ENCODE results near the gene MED25. TPM values are rescaled to one million over a fixed set of nuclear protein-coding genes. Genes with fewer than 3 reads are reported as not detected.

MED25 gene
- polyA plus RNA-seq, 1 of the 3 experiments (the other 2 are of a cell fraction), result 30.2 TPM

DNA sequence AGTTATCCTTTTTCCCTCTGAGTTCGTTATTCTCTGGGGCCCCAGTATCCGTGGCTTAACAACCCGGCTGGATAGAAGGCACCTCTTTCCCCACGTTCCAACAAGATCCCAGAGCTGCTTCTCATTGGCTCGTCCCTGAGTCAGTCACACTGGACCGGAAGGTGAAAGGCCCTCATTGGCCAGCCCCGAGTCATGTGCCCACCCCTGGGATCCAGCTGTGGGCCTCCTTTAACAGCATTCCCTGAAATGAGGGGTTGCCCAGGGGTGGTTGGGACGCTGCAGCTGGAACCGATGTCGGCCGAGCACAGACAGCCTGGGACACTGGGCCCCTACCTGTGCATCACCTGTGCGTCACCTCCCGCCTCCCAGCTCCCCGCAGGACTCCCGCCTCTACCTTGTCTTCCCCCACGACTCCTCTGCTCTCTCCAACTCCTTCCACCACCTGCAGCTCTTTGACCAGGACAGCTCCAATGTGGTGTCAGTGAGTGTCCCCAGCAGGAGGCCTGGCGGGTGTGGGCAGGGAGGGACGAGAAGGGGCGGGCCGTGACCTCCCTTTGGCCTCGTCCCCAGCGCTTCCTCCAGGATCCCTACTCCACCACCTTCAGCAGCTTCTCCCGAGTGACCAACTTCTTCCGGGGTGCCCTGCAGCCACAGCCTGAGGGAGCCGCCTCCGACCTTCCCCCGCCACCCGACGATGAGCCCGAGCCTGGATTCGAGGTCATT lies 63.7 kb downstream of the MED25 start:
- Histone ChIP-seq H3K9me2 (no peaks in the 10 kb centered on the region), H3K79me2 (ENCODE audit: insufficient read depth) (peaks cover 19% of the 10 kb centered on the region), H3K9ac (no peak overlapping the region), H3F3A (replicated peaks; ENCODE audit: insufficient read depth) (peaks cover 10% of the 10 kb centered on the region), H4K20me1 (ENCODE audit: insufficient read depth) (no peaks in the 10 kb centered on the region), H3K4me1 (ENCODE audit: control insufficient read depth in 1 of 2, insufficient read depth in 2 of 2, low read depth in 1 of 2, low read length in 1 of 2) (peaks cover 7 to 11% of the 10 kb centered on the region in 2 experiments; a peak in 2 of 4 replicates), H3K27ac (ENCODE audit: low read depth in 2 of 2, low read length in 1 of 2) (no peak overlapping the region), H3K36me3 (replicated peaks in 1 of 2; ENCODE audit: control insufficient read depth in 1 of 2, insufficient read depth in 2 of 2, low read length in 1 of 2) (peaks cover 41 to 56% of the 10 kb centered on the region in 2 experiments), H2AFZ (ENCODE audit: low read depth) (no peak overlapping the region), H3K9me3 (no peaks in the 10 kb centered on the region), H3K4me2 (no peak overlapping the region), H3K27me3 (ENCODE audit: insufficient read depth) (no peaks in the 10 kb centered on the region), H3K4me3 (ENCODE audit: low read depth in 2 of 2, low read length in 1 of 2) (no peak overlapping the region)
- TF ChIP-seq FOSL2 (IDR thresholded peaks at IDR 0.05; ENCODE audit: borderline replicate concordance, low read depth), result no peak
- no peak for TF ChIP-seq SIN3A (IDR thresholded peaks at IDR 0.05; ENCODE audit: borderline replicate concordance, low read depth, low read length)
- TF ChIP-seq MXI1 (IDR thresholded peaks at IDR 0.05; ENCODE audit: low read depth, low read length), result no peak
- TF ChIP-seq RCOR1 (IDR thresholded peaks at IDR 0.05; ENCODE audit: low read length), result no peak
- TF ChIP-seq TCF12 (IDR thresholded peaks at IDR 0.05), result no peak
- TF ChIP-seq, protein P1, sequence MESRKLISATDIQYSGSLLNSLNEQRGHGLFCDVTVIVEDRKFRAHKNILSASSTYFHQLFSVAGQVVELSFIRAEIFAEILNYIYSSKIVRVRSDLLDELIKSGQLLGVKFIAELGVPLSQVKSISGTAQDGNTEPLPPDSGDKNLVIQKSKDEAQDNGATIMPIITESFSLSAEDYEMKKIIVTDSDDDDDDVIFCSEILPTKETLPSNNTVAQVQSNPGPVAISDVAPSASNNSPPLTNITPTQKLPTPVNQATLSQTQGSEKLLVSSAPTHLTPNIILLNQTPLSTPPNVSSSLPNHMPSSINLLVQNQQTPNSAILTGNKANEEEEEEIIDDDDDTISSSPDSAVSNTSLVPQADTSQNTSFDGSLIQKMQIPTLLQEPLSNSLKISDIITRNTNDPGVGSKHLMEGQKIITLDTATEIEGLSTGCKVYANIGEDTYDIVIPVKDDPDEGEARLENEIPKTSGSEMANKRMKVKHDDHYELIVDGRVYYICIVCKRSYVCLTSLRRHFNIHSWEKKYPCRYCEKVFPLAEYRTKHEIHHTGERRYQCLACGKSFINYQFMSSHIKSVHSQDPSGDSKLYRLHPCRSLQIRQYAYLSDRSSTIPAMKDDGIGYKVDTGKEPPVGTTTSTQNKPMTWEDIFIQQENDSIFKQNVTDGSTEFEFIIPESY (IDR thresholded peaks at IDR 0.05; ENCODE audit: borderline replicate concordance, low read depth), result no peak
- TF ChIP-seq, protein P2, sequence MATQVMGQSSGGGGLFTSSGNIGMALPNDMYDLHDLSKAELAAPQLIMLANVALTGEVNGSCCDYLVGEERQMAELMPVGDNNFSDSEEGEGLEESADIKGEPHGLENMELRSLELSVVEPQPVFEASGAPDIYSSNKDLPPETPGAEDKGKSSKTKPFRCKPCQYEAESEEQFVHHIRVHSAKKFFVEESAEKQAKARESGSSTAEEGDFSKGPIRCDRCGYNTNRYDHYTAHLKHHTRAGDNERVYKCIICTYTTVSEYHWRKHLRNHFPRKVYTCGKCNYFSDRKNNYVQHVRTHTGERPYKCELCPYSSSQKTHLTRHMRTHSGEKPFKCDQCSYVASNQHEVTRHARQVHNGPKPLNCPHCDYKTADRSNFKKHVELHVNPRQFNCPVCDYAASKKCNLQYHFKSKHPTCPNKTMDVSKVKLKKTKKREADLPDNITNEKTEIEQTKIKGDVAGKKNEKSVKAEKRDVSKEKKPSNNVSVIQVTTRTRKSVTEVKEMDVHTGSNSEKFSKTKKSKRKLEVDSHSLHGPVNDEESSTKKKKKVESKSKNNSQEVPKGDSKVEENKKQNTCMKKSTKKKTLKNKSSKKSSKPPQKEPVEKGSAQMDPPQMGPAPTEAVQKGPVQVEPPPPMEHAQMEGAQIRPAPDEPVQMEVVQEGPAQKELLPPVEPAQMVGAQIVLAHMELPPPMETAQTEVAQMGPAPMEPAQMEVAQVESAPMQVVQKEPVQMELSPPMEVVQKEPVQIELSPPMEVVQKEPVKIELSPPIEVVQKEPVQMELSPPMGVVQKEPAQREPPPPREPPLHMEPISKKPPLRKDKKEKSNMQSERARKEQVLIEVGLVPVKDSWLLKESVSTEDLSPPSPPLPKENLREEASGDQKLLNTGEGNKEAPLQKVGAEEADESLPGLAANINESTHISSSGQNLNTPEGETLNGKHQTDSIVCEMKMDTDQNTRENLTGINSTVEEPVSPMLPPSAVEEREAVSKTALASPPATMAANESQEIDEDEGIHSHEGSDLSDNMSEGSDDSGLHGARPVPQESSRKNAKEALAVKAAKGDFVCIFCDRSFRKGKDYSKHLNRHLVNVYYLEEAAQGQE (IDR thresholded peaks at IDR 0.05; ENCODE audit: low read depth, low read length), result no peak
- TF ChIP-seq FOXM1 (IDR thresholded peaks at IDR 0.05; ENCODE audit: low read depth), result no peak
- no peak for TF ChIP-seq POLR2AphosphoS5 (IDR thresholded peaks at IDR 0.05; ENCODE audit: low read depth, low read length)
- no peak for TF ChIP-seq GABPA (IDR thresholded peaks at IDR 0.05; ENCODE audit: low read depth)
- TF ChIP-seq ELF1 (IDR thresholded peaks at IDR 0.05), result no peak
- TF ChIP-seq, protein P3, sequence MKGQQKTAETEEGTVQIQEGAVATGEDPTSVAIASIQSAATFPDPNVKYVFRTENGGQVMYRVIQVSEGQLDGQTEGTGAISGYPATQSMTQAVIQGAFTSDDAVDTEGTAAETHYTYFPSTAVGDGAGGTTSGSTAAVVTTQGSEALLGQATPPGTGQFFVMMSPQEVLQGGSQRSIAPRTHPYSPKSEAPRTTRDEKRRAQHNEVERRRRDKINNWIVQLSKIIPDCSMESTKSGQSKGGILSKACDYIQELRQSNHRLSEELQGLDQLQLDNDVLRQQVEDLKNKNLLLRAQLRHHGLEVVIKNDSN (IDR thresholded peaks at IDR 0.05; ENCODE audit: borderline replicate concordance, low read depth), result peak; percentile 31; the same call in 1 of the 2 replicates
- TF ChIP-seq JUND (IDR thresholded peaks at IDR 0.05), result no peak
- no peak for TF ChIP-seq TEAD4 (IDR thresholded peaks at IDR 0.05; ENCODE audit: borderline replicate concordance, insufficient read depth)
- TF ChIP-seq, protein P4, sequence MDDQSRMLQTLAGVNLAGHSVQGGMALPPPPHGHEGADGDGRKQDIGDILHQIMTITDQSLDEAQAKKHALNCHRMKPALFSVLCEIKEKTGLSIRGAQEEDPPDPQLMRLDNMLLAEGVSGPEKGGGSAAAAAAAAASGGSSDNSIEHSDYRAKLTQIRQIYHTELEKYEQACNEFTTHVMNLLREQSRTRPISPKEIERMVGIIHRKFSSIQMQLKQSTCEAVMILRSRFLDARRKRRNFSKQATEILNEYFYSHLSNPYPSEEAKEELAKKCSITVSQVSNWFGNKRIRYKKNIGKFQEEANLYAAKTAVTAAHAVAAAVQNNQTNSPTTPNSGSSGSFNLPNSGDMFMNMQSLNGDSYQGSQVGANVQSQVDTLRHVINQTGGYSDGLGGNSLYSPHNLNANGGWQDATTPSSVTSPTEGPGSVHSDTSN (IDR thresholded peaks at IDR 0.05), result peak; percentile 72
- TF ChIP-seq, protein P5, sequence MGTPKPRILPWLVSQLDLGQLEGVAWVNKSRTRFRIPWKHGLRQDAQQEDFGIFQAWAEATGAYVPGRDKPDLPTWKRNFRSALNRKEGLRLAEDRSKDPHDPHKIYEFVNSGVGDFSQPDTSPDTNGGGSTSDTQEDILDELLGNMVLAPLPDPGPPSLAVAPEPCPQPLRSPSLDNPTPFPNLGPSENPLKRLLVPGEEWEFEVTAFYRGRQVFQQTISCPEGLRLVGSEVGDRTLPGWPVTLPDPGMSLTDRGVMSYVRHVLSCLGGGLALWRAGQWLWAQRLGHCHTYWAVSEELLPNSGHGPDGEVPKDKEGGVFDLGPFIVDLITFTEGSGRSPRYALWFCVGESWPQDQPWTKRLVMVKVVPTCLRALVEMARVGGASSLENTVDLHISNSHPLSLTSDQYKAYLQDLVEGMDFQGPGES (IDR thresholded peaks at IDR 0.05; ENCODE audit: low read depth, low read length), result no peak
- 95% methylated on average over 27 of the region's 31 CpGs for WGBS (ENCODE audit: low lambda C conversion rate)
- DNase-seq, result peak; percentile 64
- ChIA-PET POLR2A (interaction anchor here (1.6 kb wide), 1 partner anchor 8 kb away, joined by 3 read pairs; no protein-coding TSS in a partner anchor), CTCF (interaction anchor here (0.5 to 1.9 kb wide), 2 partner anchors 9 to 201 kb away, joined by 3 to 12 read pairs; no protein-coding TSS in a partner anchor)
